Uterus (tissue), 4 donors: ENCODE data around the gene HBA1. TPM values are rescaled to one million over a fixed set of nuclear protein-coding genes. Genes with fewer than 3 reads are reported as not detected.
"Not testable (repeated sequence)": the region's sequence is repeated elsewhere in the genome, so short reads cannot be mapped to it uniquely, and the experiment has no call there.

Experiments used
- DNase-seq, 2 donors: peaks; one replicate each; pipeline ENCODE4 v3.0.0-alpha.2; 2019 to 2020
- H3K27ac ChIP-seq, 2 donors: fragments of 200-600 bp; sonication (generic); 1 replicate in 1 of 2; 2 replicates in 1 of 2; pipeline ENCODE4 v1.5.1; 2016 to 2018
- H3K27me3 ChIP-seq, 2 donors: fragments of 200-600 bp; sonication (generic); one replicate each; pipeline ENCODE4 v1.5.1; 2018 to 2019; ENCODE audit warnings: control low read depth in 1 of 2
- H3K36me3 ChIP-seq, 2 donors: fragments of 200-600 bp; sonication (generic); one replicate each; pipeline ENCODE4 v1.5.1; 2019; ENCODE audit warnings: control low read depth in 1 of 2
- H3K4me1 ChIP-seq, 2 donors: fragments of 200-600 bp; sonication (generic); one replicate each; pipeline ENCODE4 v1.5.1; 2018 to 2019; ENCODE audit warnings: control low read depth in 1 of 2
- H3K4me3 ChIP-seq, 2 donors: fragments of 200-600 bp; sonication (generic); 1 replicate in 1 of 2; 2 replicates in 1 of 2; pipeline ENCODE4 v1.5.1; 2018 to 2019; ENCODE audit warnings: mild to moderate bottlenecking in 1 of 2
- H3K9me3 ChIP-seq, 2 donors: fragments of 200-600 bp; sonication (generic); one replicate each; pipeline ENCODE4 v1.5.1; 2019; ENCODE audit warnings: control low read depth in 1 of 2
- CTCF ChIP-seq, 4 experiments: fragments of 200-600 bp in 2 of 4; fragments of 450-650 bp in 2 of 4; sonication (generic) in 2 of 4; IDR thresholded peaks; one replicate each; pipeline ENCODE4 v1.5.1; 2016 to 2019; ENCODE audit warnings: antibody characterized with exemption in 4 of 4, mild to moderate bottlenecking in 2 of 4, moderate library complexity in 1 of 4
- POLR2A ChIP-seq, 2 donors: fragments of 450-650 bp; IDR thresholded peaks; one replicate each; pipeline ENCODE4 v1.6.1; 2016; ENCODE audit warnings: antibody characterized with exemption in 2 of 2, mild to moderate bottlenecking in 1 of 2, moderate library complexity in 1 of 2
- intact Hi-C: fragments of 100-400 bp; cut with DNase I; formaldehyde crosslinking; loops from one replicate; pipeline ENCODE4 v1.15.1; 2023; ENCODE audit warnings: low total_unique reads
- total RNA-seq, 4 donors: library from RNA; depleted of rRNA in 3 of 4; stranded (reverse); fragments of >200 nt in 3 of 4; gene quantifications; one replicate each; pipeline versions ENCODE4 v1.1.0 to v1.2.4, GENCODE V29; 2014 to 2023
- donor health status: DM: yes; HTN: yes; CAD: no.

Gene HBA1
- 100 to 1,000 TPM in 3 of 4 donors, 10 to 100 TPM in 1; 42.0 to 398 (median 263) TPM for total RNA-seq

GRCh38 chr16:176477-177382 is at the start of gene HBA1:
HBA1 (plus strand) TSS chr16:176680; CDS start chr16:176717, 37 bp downstream.
- DNase-seq, H3K4me3 ChIP-seq, H3K9me3 ChIP-seq, H3K36me3 ChIP-seq, intact Hi-C loops, H3K27ac ChIP-seq: not testable (repeated sequence)
- H3K4me1 ChIP-seq = peaks cover 0 to 15% of the 10 kb centered on the region in 2 donors
- H3K27me3 ChIP-seq = peaks cover 30 to 41% of the 10 kb centered on the region in 2 donors

GRCh38 chr16:129075-129474 is 47.4 kb upstream of the HBA1 start:
- intact Hi-C loops = no loop called here
- DNase-seq = no peak
- no peak overlapping the region for H3K27ac ChIP-seq

GRCh38 chr16:130533-131173 is 45.8 kb upstream of the HBA1 start:
- Histone ChIP-seq H3K9me3 (no peaks in the 10 kb centered on the region), H3K36me3 (no peaks in the 10 kb centered on the region), H3K4me1 (no peaks in the 10 kb centered on the region), H3K27ac (no peak overlapping the region), H3K27me3 (no peaks in the 10 kb centered on the region), H3K4me3 (no peak overlapping the region)
- TF ChIP-seq CTCF (IDR thresholded peaks at IDR 0.05) (no peak), POLR2A (IDR thresholded peaks at IDR 0.05) (no peak)
- intact Hi-C loops = no loop called here
- DNase-seq = no peak

More at GRCh38 chr16:129075-129474, 47.4 kb upstream of the HBA1 start:
- TF ChIP-seq POLR2A (IDR thresholded peaks at IDR 0.05) (no peak), CTCF (IDR thresholded peaks at IDR 0.05) (no peak)
- no peaks in the 10 kb centered on the region for H3K27me3 ChIP-seq
- H3K4me3 ChIP-seq = no peak overlapping the region
- H3K4me1 ChIP-seq = no peaks in the 10 kb centered on the region
- H3K9me3 ChIP-seq = no peaks in the 10 kb centered on the region
- H3K36me3 ChIP-seq = no peaks in the 10 kb centered on the region

GRCh38 chr16:132120-132519 is 44.4 kb upstream of the HBA1 start:
- no peak for DNase-seq
- Histone ChIP-seq H3K9me3 (no peaks in the 10 kb centered on the region), H3K27me3 (no peaks in the 10 kb centered on the region), H3K27ac (no peak overlapping the region), H3K4me3 (no peak overlapping the region), H3K4me1 (no peaks in the 10 kb centered on the region), H3K36me3 (no peaks in the 10 kb centered on the region)
- TF ChIP-seq POLR2A (IDR thresholded peaks at IDR 0.05) (no peak), CTCF (IDR thresholded peaks at IDR 0.05) (no peak)
- intact Hi-C loops = no loop called here

- no peaks in the 10 kb centered on the region for H3K9me3 ChIP-seq
- no peaks in the 10 kb centered on the region for H3K4me1 ChIP-seq
- no peak overlapping the region for H3K27ac ChIP-seq
- H3K4me3 ChIP-seq = no peak overlapping the region
- DNase-seq = no peak
- no peak for TF ChIP-seq CTCF (IDR thresholded peaks at IDR 0.05)
- TF ChIP-seq POLR2A (IDR thresholded peaks at IDR 0.05) = no peak
- no peaks in the 10 kb centered on the region for H3K27me3 ChIP-seq
- intact Hi-C loops = no loop called here
- H3K36me3 ChIP-seq = no peaks in the 10 kb centered on the region
These were observed 42.8 kb upstream of the HBA1 start for GRCh38 chr16:133716-134115.
